ENCODE results near the gene NUP214.

Gene NUP214

GRCh38 chr9:131279196-131279862, 153.9 kb downstream of the NUP214 start:
- TF ChIP-seq CTCF (IDR thresholded peaks at IDR 0.05; ENCODE audit: low read depth, low read length, poor library complexity, severe bottlenecking) = no peak
- no peak for TF ChIP-seq EZH2phosphoT487 (IDR thresholded peaks at IDR 0.05; ENCODE audit: borderline replicate concordance, low read length)
- peaks cover 22% of the 10 kb centered on the region for H3K79me2 ChIP-seq (ENCODE audit: control insufficient read depth, low read length)
- H3K4me2 ChIP-seq (ENCODE audit: low read length) = no peak overlapping the region
- H4K20me1 ChIP-seq (ENCODE audit: control insufficient read depth, insufficient read depth, low read depth, low read length) = no peaks in the 10 kb centered on the region
- no peak overlapping the region for H3K27ac ChIP-seq (ENCODE audit: low read depth, low read length)
- no peaks in the 10 kb centered on the region for H3K9me2 ChIP-seq (replicated peaks; ENCODE audit: control insufficient read depth, low read length)
- H3K4me3 ChIP-seq (ENCODE audit: low read length) = no peak overlapping the region
- H3F3A ChIP-seq (ENCODE audit: control insufficient read depth, insufficient read depth) = peaks cover 3% of the 10 kb centered on the region
- no peaks in the 10 kb centered on the region for H3K27me3 ChIP-seq (ENCODE audit: control insufficient read depth, low read length)
- no peaks in the 10 kb centered on the region for H3K9me3 ChIP-seq (ENCODE audit: control insufficient read depth, insufficient read depth, low read length)
- H3K36me3 ChIP-seq (ENCODE audit: control insufficient read depth, low read length) = peaks cover 20% of the 10 kb centered on the region
- peaks cover 11% of the 10 kb centered on the region for H3K4me1 ChIP-seq (ENCODE audit: control insufficient read depth, low read length)

GRCh38 chr9:131279863-131280570, 154.6 kb downstream of the NUP214 start:
- H3K4me2 ChIP-seq (ENCODE audit: low read length) = no peak overlapping the region
- H3K36me3 ChIP-seq (ENCODE audit: control insufficient read depth, low read length) = peaks cover 13% of the 10 kb centered on the region
- no peaks in the 10 kb centered on the region for H3K27me3 ChIP-seq (ENCODE audit: control insufficient read depth, low read length)
- H3K4me1 ChIP-seq (ENCODE audit: control insufficient read depth, low read length) = peaks cover 11% of the 10 kb centered on the region
- TF ChIP-seq EZH2phosphoT487 (IDR thresholded peaks at IDR 0.05; ENCODE audit: borderline replicate concordance, low read length) = no peak
- TF ChIP-seq CTCF (IDR thresholded peaks at IDR 0.05; ENCODE audit: low read depth, low read length, poor library complexity, severe bottlenecking) = no peak
- H3F3A ChIP-seq (ENCODE audit: control insufficient read depth, insufficient read depth) = peaks cover 3% of the 10 kb centered on the region
- H3K9me2 ChIP-seq (replicated peaks; ENCODE audit: control insufficient read depth, low read length) = no peaks in the 10 kb centered on the region
- H3K4me3 ChIP-seq (ENCODE audit: low read length) = no peak overlapping the region
- H3K79me2 ChIP-seq (ENCODE audit: control insufficient read depth, low read length) = peaks cover 15% of the 10 kb centered on the region
- no peaks in the 10 kb centered on the region for H3K9me3 ChIP-seq (ENCODE audit: control insufficient read depth, insufficient read depth, low read length)
- no peak overlapping the region for H3K27ac ChIP-seq (ENCODE audit: low read depth, low read length)
- no peaks in the 10 kb centered on the region for H4K20me1 ChIP-seq (ENCODE audit: control insufficient read depth, insufficient read depth, low read depth, low read length)

GRCh38 chr9:131280660-131281059, 155.3 kb downstream of the NUP214 start:
- peaks cover 3% of the 10 kb centered on the region for H3F3A ChIP-seq (ENCODE audit: control insufficient read depth, insufficient read depth)
- peaks cover 7% of the 10 kb centered on the region for H3K36me3 ChIP-seq (ENCODE audit: control insufficient read depth, low read length)
- no peak overlapping the region for H3K4me2 ChIP-seq (ENCODE audit: low read length)
- H3K4me1 ChIP-seq (ENCODE audit: control insufficient read depth, low read length) = peaks cover 11% of the 10 kb centered on the region
- H3K27me3 ChIP-seq (ENCODE audit: control insufficient read depth, low read length) = no peaks in the 10 kb centered on the region
- no peak for TF ChIP-seq EZH2phosphoT487 (IDR thresholded peaks at IDR 0.05; ENCODE audit: borderline replicate concordance, low read length)
- no peak for TF ChIP-seq CTCF (IDR thresholded peaks at IDR 0.05; ENCODE audit: low read depth, low read length, poor library complexity, severe bottlenecking)
- H3K27ac ChIP-seq (ENCODE audit: low read depth, low read length) = no peak overlapping the region
- H3K79me2 ChIP-seq (ENCODE audit: control insufficient read depth, low read length) = peaks cover 9% of the 10 kb centered on the region
- no peaks in the 10 kb centered on the region for H3K9me2 ChIP-seq (replicated peaks; ENCODE audit: control insufficient read depth, low read length)
- no peak overlapping the region for H3K4me3 ChIP-seq (ENCODE audit: low read length)
- H4K20me1 ChIP-seq (ENCODE audit: control insufficient read depth, insufficient read depth, low read depth, low read length) = no peaks in the 10 kb centered on the region
- no peaks in the 10 kb centered on the region for H3K9me3 ChIP-seq (ENCODE audit: control insufficient read depth, insufficient read depth, low read length)
